SK-N-SH (cell line): ENCODE results near the gene TLR3. TPM values are rescaled to one million over a fixed set of nuclear protein-coding genes. Genes with fewer than 3 reads are reported as not detected.
A peak's percentile ranks its signal among the peaks of the same experiment; 100 is the strongest.

Source experiments
- CTCF ChIA-PET: fragments of 300-600, 350-600 bp; formaldehyde crosslinking; extraction: SDS; loops from one replicate; lab custom pipeline; 2021; lab: Yijun Ruan, JAX
- POLR2A ChIA-PET: fragments of 350-600 bp; sonication (Branson Sonifier 250); formaldehyde crosslinking; extraction: SDS; loops from one replicate; lab custom pipeline; 2020; ENCODE audit warnings: antibody characterized with exemption, inconsistent platforms; lab: Yijun Ruan, JAX
- DNase-seq: peaks from one replicate; pipeline ENCODE4 v3.0.0; 2012
- H2AFZ ChIP-seq: fragments of 200-600 bp; sonication (generic); 2 replicates; pipeline ENCODE4 v1.8.1; 2016; ENCODE audit warnings: antibody characterized with exemption, mild to moderate bottlenecking, low read depth
- H3F3A ChIP-seq: fragments of 200-600 bp; sonication (generic); replicated peaks from 2 replicates; pipeline ENCODE3; 2016; ENCODE audit warnings: antibody characterized with exemption, mild to moderate bottlenecking; ENCODE audit not compliant: insufficient read depth
- H3K27ac ChIP-seq, 2 experiments: fragments of 200-500 bp in 1 of 2; fragments of 200-600 bp in 1 of 2; sonication (Bioruptor generic) in 1 of 2; sonication (generic), shearing (Covaris generic) in 1 of 2; 2 replicates each; pipeline versions ENCODE4 v1.5.1 to v1.6.1; 2014 to 2016; ENCODE audit warnings: low read depth in 2 of 2, inconsistent platforms in 1 of 2, low read length in 1 of 2, mild to moderate bottlenecking in 1 of 2, mixed read lengths in 1 of 2
- H3K27me3 ChIP-seq: fragments of 200-600 bp; sonication (generic), shearing (Covaris generic); 2 replicates; pipeline ENCODE4 v1.6.1; 2016; ENCODE audit warnings: mixed run types; ENCODE audit not compliant: insufficient read depth
- H3K36me3 ChIP-seq, 2 experiments: fragments of 200-500 bp in 1 of 2; fragments of 200-600 bp in 1 of 2; sonication (Bioruptor generic) in 1 of 2; sonication (generic) in 1 of 2; replicated peaks in 1 of 2; 2 replicates each; pipeline versions ENCODE3 to v1.5.1; 2014 to 2016; ENCODE audit warnings: low read length in 1 of 2, mild to moderate bottlenecking in 1 of 2; ENCODE audit not compliant: insufficient read depth in 2 of 2, control insufficient read depth in 1 of 2
- H3K4me1 ChIP-seq, 2 experiments: fragments of 200-500 bp in 1 of 2; fragments of 200-600 bp in 1 of 2; sonication (Bioruptor generic) in 1 of 2; sonication (generic), shearing (Covaris generic) in 1 of 2; 2 replicates each; pipeline versions ENCODE4 v1.5.1 to v1.6.1; 2014 to 2016; ENCODE audit warnings: low read depth in 1 of 2, low read length in 1 of 2, mixed run types in 1 of 2; ENCODE audit not compliant: insufficient read depth in 2 of 2, control insufficient read depth in 1 of 2
- H3K4me2 ChIP-seq: fragments of 200-600 bp; sonication (generic), shearing (Covaris generic); 2 replicates; pipeline ENCODE4 v1.6.1; 2017; ENCODE audit warnings: mixed run types
- H3K4me3 ChIP-seq, 2 experiments: fragments of 200-500 bp in 1 of 2; fragments of 200-600 bp in 1 of 2; sonication (Bioruptor generic) in 1 of 2; sonication (generic), shearing (Covaris generic) in 1 of 2; 2 replicates each; pipeline versions ENCODE4 v1.5.1 to v1.8.1; 2014 to 2016; ENCODE audit warnings: low read depth in 2 of 2, inconsistent platforms in 1 of 2, low read length in 1 of 2, mild to moderate bottlenecking in 1 of 2, mixed read lengths in 1 of 2, moderate library complexity in 1 of 2
- H3K79me2 ChIP-seq: fragments of 200-600 bp; sonication (generic); 2 replicates; pipeline ENCODE4 v1.8.1; 2017; ENCODE audit warnings: mild to moderate bottlenecking; ENCODE audit not compliant: insufficient read depth
- H3K9ac ChIP-seq: fragments of 200-600 bp; sonication (generic); 2 replicates; pipeline ENCODE4 v1.6.1; 2017; ENCODE audit warnings: mixed run types
- H3K9me2 ChIP-seq: fragments of 200-600 bp; sonication (generic); 2 replicates; pipeline ENCODE4 v1.6.1; 2017; ENCODE audit warnings: mixed run types
- H3K9me3 ChIP-seq: fragments of 200-600 bp; sonication (generic); 2 replicates; pipeline ENCODE4 v1.6.1; 2017; ENCODE audit warnings: mixed run types, mild to moderate bottlenecking, moderate library complexity
- H4K20me1 ChIP-seq: fragments of 200-600 bp; sonication (generic); 2 replicates; pipeline ENCODE4 v1.6.1; 2017; ENCODE audit warnings: mild to moderate bottlenecking, mixed run types; ENCODE audit not compliant: insufficient read depth
- CHD2 ChIP-seq: fragments of 150-350 bp; IDR thresholded peaks from 2 replicates; pipeline ENCODE4 v1.6.1; 2018; ENCODE audit warnings: low read length; ENCODE audit not compliant: partially characterized antibody
- CTCF ChIP-seq: fragments of 200-600 bp; sonication (generic); IDR thresholded peaks from 2 replicates; pipeline ENCODE4 v1.6.1; 2017; ENCODE audit warnings: antibody characterized with exemption, mild to moderate bottlenecking, moderate library complexity
- EZH2phosphoT487 ChIP-seq: fragments of 200-600 bp; sonication (generic); IDR thresholded peaks from 2 replicates; pipeline ENCODE4 v1.6.1; 2017; ENCODE audit warnings: low read depth, mixed run types, mild to moderate bottlenecking, antibody characterized with exemption, moderate library complexity, borderline replicate concordance
- FOXM1 ChIP-seq: IDR thresholded peaks from 2 replicates; pipeline ENCODE4 v1.4.0; 2012; ENCODE audit warnings: low read depth, mild to moderate bottlenecking
- IRF3 ChIP-seq: fragments of 150-350 bp; IDR thresholded peaks from 2 replicates; pipeline ENCODE4 v1.6.1; 2016; ENCODE audit warnings: mild to moderate bottlenecking, low read depth, low read length
- JUND ChIP-seq: IDR thresholded peaks from 2 replicates; pipeline ENCODE4 v1.4.0; 2012
- MXI1 ChIP-seq: IDR thresholded peaks from 2 replicates; pipeline ENCODE4 v1.6.1; 2012; ENCODE audit warnings: mild to moderate bottlenecking, low read depth, low read length, improper control_type of control experiment
- NRF1 ChIP-seq: IDR thresholded peaks from 2 replicates; pipeline ENCODE4 v1.6.1; 2012; ENCODE audit warnings: low read depth, mild to moderate bottlenecking, low read length
- REST ChIP-seq: IDR thresholded peaks from 2 replicates; pipeline ENCODE4 v1.6.1; 2012; ENCODE audit warnings: mild to moderate bottlenecking, low read depth, low read length, moderate library complexity
- SIN3A ChIP-seq: IDR thresholded peaks from 2 replicates; pipeline ENCODE4 v1.6.1; 2012; ENCODE audit warnings: low read depth, mild to moderate bottlenecking, low read length, moderate library complexity, borderline replicate concordance
- SMC3 ChIP-seq: IDR thresholded peaks from 2 replicates; pipeline ENCODE4 v1.6.1; 2012; ENCODE audit warnings: low read depth, low read length, improper control_type of control experiment
- TAF1 ChIP-seq: IDR thresholded peaks from 2 replicates; pipeline ENCODE4 v1.6.1; 2012; ENCODE audit warnings: low read depth, mild to moderate bottlenecking, low read length, moderate library complexity, borderline replicate concordance
- TCF12 ChIP-seq: IDR thresholded peaks from 2 replicates; pipeline ENCODE4 v1.4.0; 2012
- TEAD4 ChIP-seq: IDR thresholded peaks from 2 replicates; pipeline ENCODE4 v1.4.0; 2012; ENCODE audit warnings: mild to moderate bottlenecking, borderline replicate concordance; ENCODE audit not compliant: insufficient read depth
- ZBTB33 ChIP-seq: IDR thresholded peaks from 2 replicates; pipeline ENCODE4 v1.4.0; 2012; ENCODE audit warnings: low read depth, borderline replicate concordance
- WGBS: methylation state at CpG from one replicate; pipeline ENCODE4 v1.1.6; 2017; ENCODE audit warnings: low lambda C conversion rate; 5-methylcytosine and 5-hydroxymethylcytosine counted together
- polyA plus RNA-seq, 3 experiments: library from polyadenylated mRNA; depleted of rRNA; stranded (reverse); fragments of >200 nt; gene quantifications; 2 replicates each; pipeline ENCODE4 v1.2.3, GENCODE V29; 2012

The TLR3 gene
- polyA plus RNA-seq, 1 of the 3 experiments (the other 2 are of a cell fraction), result 0.51 TPM

- DNase-seq, result no peak
- WGBS, result 32% methylated on average over 1 of the region's 1 CpG
- Histone ChIP-seq H3K27ac (no peak overlapping the region), H3K27me3 (no peaks in the 10 kb centered on the region; the same call in 1 of the 2 replicates), H3K9me3 (no peaks in the 10 kb centered on the region), H3K4me2 (no peak overlapping the region), H3K4me1 (peaks cover 0 to 29% of the 10 kb centered on the region in 2 experiments; a peak in 2 of 4 replicates), H3K9ac (no peak overlapping the region), H3K79me2 (no peaks in the 10 kb centered on the region), H4K20me1 (no peaks in the 10 kb centered on the region), H3K4me3 (no peak overlapping the region)
- CTCF ChIA-PET, result interaction anchor here (0.9 to 1.6 kb wide), 2 partner anchors 11 to 105 kb away, joined by 3 to 7 read pairs; no protein-coding TSS in a partner anchor
- TF ChIP-seq TCF12 (no peak), CTCF (peak; percentile 24)
- TF ChIP-seq, all 33 proteins: peak for 1
- H3K9me2 ChIP-seq, result no peaks in the 10 kb centered on the region
- no peak overlapping the region for H2AFZ ChIP-seq
- POLR2A ChIA-PET, result no interaction called here
- no peaks in the 10 kb centered on the region for H3K36me3 ChIP-seq
- no peaks in the 10 kb centered on the region for H3F3A ChIP-seq
Observed at GRCh38 chr4:186032259-186032658, 36.7 kb upstream of the TLR3 start.

- Histone ChIP-seq H3K36me3 (no peaks in the 10 kb centered on the region), H2AFZ (no peak overlapping the region), H3K9me2 (no peaks in the 10 kb centered on the region), H3K79me2 (no peaks in the 10 kb centered on the region), H4K20me1 (no peaks in the 10 kb centered on the region), H3F3A (no peaks in the 10 kb centered on the region), H3K4me1 (peaks cover 0 to 34% of the 10 kb centered on the region in 2 experiments; a peak in 2 of 4 replicates), H3K9ac (no peak overlapping the region), H3K27me3 (no peaks in the 10 kb centered on the region; the same call in 1 of the 2 replicates), H3K27ac (no peak overlapping the region), H3K4me2 (no peak overlapping the region), H3K4me3 (no peak overlapping the region), H3K9me3 (no peaks in the 10 kb centered on the region)
- POLR2A ChIA-PET, result no interaction called here
- WGBS, result 38% methylated on average over 3 of the region's 3 CpGs
- DNase-seq, result no peak
- CTCF ChIA-PET, result interaction anchor here (1.6 kb wide), 1 partner anchor 12 kb away, joined by 7 read pairs; no protein-coding TSS in a partner anchor
- TF ChIP-seq SIN3A, result no peak
- no peak for TF ChIP-seq JUND
- TF ChIP-seq TAF1, result no peak
- TF ChIP-seq FOXM1, result no peak
- no peak for TF ChIP-seq MXI1
- no peak for TF ChIP-seq REST
- TF ChIP-seq CHD2, result no peak
- no peak for TF ChIP-seq CTCF
- TF ChIP-seq ZBTB33, result no peak
- TF ChIP-seq IRF3, result no peak
- TF ChIP-seq SMC3, result no peak
- no peak for TF ChIP-seq EZH2phosphoT487
- no peak for TF ChIP-seq TEAD4
- no peak for TF ChIP-seq NRF1
Observed at GRCh38 chr4:186033027-186033426, 35.9 kb upstream of the TLR3 start.
